ENCODE results near the gene ATE1. TPM values are rescaled to one million over a fixed set of nuclear protein-coding genes. Genes with fewer than 3 reads are reported as not detected.

The ATE1 gene
- total and polyA plus RNA-seq, 2 of the 4 experiments (the other 2 are of a cell fraction), result 6.4 to 27.8 TPM

DNA sequence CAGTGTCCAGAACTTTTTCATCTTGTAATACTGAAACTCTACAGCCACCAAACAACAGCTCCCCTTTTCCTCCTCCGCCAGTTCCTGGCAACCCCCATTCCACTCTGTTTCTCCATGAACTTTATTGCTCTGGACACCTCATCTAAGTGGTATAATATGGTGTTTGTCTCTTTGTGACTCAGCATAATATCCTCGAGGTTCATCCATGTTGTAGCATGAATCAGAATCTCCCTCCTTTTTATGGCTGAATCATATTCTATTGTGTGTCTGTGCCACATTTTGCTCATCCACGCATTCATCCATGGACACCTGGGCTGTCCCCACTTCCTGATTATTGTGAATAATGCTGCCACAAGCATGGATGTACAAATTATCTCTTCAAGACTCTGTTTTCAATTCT lies 205.2 kb downstream of the ATE1 start:
- intact Hi-C loops (cut with micrococcal nuclease), result no loop called here
- no CpG with 5 or more reads among the region's 3 CpGs for WGBS, 2 experiments (ENCODE audit: extremely low coverage in 2 of 2, insufficient read length in 1 of 2)
- H2AFZ ChIP-seq (replicated peaks; ENCODE audit: low read length, poor library complexity), result no peak overlapping the region

More for the DNA sequence above, 205.2 kb downstream of the ATE1 start:
- no peak overlapping the region for H3K4me2 ChIP-seq (ENCODE audit: low read depth, low read length)
- POLR2A ChIA-PET (ENCODE audit: unreplicated experiment), result no interaction called here
- H2BK120ac ChIP-seq (ENCODE audit: low read depth, low read length), result no peak overlapping the region
- CTCF ChIA-PET, result no interaction called here
- H4K5ac ChIP-seq (ENCODE audit: low read depth, low read length), result no peak overlapping the region
- no peak overlapping the region for H3K14ac ChIP-seq (replicated peaks; ENCODE audit: low read depth, low read length)
- H4K91ac ChIP-seq (ENCODE audit: insufficient read depth, low read depth, low read length), result no peak overlapping the region
- no peak overlapping the region for H3K9ac ChIP-seq (ENCODE audit: low read depth, low read length)
- H2BK20ac ChIP-seq (ENCODE audit: low read depth, low read length), result no peak overlapping the region
- H3K27ac ChIP-seq (ENCODE audit: insufficient read depth, low read length), result no peak overlapping the region
- no peaks in the 10 kb centered on the region for H3K4me1 ChIP-seq (ENCODE audit: control insufficient read depth, insufficient read depth, low read length)
- no peak overlapping the region for H2AK5ac ChIP-seq (ENCODE audit: low read depth, low read length)
- no peak overlapping the region for H3K4ac ChIP-seq (ENCODE audit: low read depth, low read length)
- no peak overlapping the region for H4K8ac ChIP-seq (ENCODE audit: low read depth in 2 of 2, low read length in 2 of 2)
- H4K20me1 ChIP-seq (ENCODE audit: insufficient read depth, low read length), result no peaks in the 10 kb centered on the region
- no peak overlapping the region for H3K56ac ChIP-seq (ENCODE audit: extremely low read depth, insufficient read depth, low read length)
- H3K27me3 ChIP-seq (ENCODE audit: control insufficient read depth, insufficient read depth, low read length), result no peaks in the 10 kb centered on the region
- H3K4me3 ChIP-seq (ENCODE audit: insufficient read depth, low read depth, low read length), result no peak overlapping the region
- dilution Hi-C loops (cut with HindIII; ENCODE audit: low sequenced_read_pairs, unreplicated experiment) (no loop called here), in situ Hi-C loops (cut with MboI; ENCODE audit: low sequenced_read_pairs) (no loop called here)
- no peak for TF ChIP-seq RFX5 (IDR thresholded peaks at IDR 0.05; ENCODE audit: low read depth, low read length)
- TF ChIP-seq NFE2L2 (IDR thresholded peaks at IDR 0.05; ENCODE audit: low read depth, low read length), result peak; percentile 54
- no peaks in the 10 kb centered on the region for H3K36me3 ChIP-seq (ENCODE audit: control insufficient read depth, insufficient read depth, low read length)
- ATAC-seq (ENCODE audit: low read depth), result no peak
- no TSS peak for BruUV-seq (replicated peaks)
- H2AK9ac ChIP-seq (replicated peaks; ENCODE audit: low read depth, low read length, poor library complexity), result no peak overlapping the region
- no peak overlapping the region for H2BK5ac ChIP-seq (ENCODE audit: low read depth, low read length, poor library complexity, severe bottlenecking)
- no peaks in the 10 kb centered on the region for H3K79me1 ChIP-seq (ENCODE audit: low read depth in 1 of 2, low read length in 2 of 2)
- no peaks in the 10 kb centered on the region for H3K9me3 ChIP-seq (ENCODE audit: control insufficient read depth, insufficient read depth, low read length)
- no peak overlapping the region for H3K23ac ChIP-seq (ENCODE audit: low read depth, low read length)
- H3K18ac ChIP-seq (ENCODE audit: low read depth, low read length), result no peak overlapping the region
- H3K9me1 ChIP-seq (ENCODE audit: insufficient read depth, low read length), result no peaks in the 10 kb centered on the region
- DNase-seq, result no peak
- no peak overlapping the region for H2BK15ac ChIP-seq (ENCODE audit: low read depth, low read length)
